HG02981 (cell line): ENCODE data around the gene TBC1D22A.
"Not testable (repeated sequence)": the region's sequence is repeated elsewhere in the genome, so short reads cannot be mapped to it uniquely, and the experiment has no call there.

Experiments
- ATAC-seq: cut with Tn5 transposase; IDR thresholded peaks from one replicate; pipeline ENCODE4 v1.9.1; 2021; ENCODE audit warnings: mild to moderate bottlenecking, moderate library complexity; ENCODE audit not compliant: unreplicated experiment

TBC1D22A gene

DNA sequence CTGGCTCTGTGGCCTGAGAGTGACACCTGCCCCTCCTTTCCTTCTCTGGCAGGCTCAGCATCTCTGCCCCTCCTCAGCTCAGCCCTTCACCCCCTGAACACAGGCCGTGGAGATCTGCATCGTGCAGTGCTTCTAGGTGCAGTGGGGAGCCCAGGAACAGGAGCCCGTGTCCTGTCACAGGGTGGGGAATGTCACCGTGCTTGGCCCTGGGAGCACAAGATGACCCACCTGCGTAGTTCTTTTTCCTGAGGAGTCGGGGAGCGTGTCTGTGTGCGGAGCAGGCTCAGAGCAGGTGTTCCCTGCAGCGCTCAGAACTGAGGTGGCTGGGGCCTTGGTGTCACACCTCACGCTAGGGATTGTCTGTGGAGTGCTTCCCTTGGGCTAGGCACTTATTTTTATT is 10.6 kb downstream of the TBC1D22A start:
- ATAC-seq: no peak

GRCh38 chr22:46774253-46774979 is 12.0 kb downstream of the TBC1D22A start:
- peak; percentile 25 for ATAC-seq

DNA sequence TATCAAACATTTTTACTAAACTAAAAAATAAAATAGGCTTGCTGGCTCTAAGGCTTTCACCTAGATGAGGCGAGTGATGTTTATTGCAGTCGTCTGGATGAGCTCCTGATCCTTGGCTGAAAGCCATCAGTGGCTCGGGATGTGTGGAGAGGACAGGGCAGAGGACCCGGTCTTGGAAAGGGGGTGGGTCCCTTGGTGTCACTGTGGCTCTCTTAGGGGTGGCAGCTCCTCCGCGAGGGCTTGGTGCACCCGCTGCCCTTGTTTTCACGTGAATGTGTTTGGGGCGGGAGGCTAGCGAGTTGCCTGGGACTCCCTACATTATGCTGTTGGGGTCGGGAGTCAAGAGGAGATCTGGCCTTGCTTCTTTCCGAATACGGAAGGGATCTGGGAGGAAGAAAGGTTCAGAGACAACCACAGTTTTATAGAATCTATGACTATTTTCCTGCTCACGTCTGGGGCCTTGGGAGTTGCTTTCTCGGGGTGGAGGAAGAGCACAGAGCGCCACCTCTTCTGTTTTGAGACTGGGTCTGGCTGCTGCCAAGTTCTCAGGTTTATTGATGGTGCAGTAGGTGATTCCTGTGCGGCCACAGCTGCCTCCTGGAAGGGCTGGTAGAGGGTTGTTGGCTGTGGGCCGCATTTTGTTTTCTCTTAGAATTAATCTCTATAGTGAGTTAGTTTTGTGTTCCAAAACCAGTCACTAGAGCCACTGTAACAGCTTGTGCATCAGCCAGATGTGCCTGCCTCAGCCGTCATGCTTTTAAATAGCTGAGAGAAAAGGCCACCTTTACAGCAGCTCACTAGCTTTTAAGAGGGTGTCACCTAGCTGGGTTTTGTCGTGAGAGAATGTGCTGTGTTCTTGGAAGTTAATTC is 12.8 kb downstream of the TBC1D22A start:
- no peak for ATAC-seq

GRCh38 chr22:46775850-46776826 is 13.7 kb downstream of the TBC1D22A start:
- no peak for ATAC-seq

- no peak for ATAC-seq
Measured at GRCh38 chr22:46776876-46777608, 14.6 kb downstream of the TBC1D22A start.

DNA sequence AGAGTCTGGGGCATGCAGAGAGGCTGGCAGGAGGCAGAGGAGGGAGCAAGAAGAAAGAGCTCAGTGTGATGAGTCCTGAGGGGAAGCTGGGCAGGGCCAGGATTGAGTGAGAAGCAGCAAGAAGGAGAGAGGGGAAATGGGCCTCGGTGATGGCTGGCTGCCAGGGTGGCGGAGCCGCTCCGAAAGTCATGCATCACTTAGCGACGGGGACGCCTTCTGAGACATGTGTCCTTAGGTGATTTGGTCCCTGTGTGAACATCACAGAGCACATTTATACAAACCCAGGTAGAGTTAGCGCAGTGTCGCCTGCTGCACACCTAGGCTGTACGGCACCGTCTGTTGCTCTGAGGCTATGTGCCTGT is 15.1 kb downstream of the TBC1D22A start:
- no peak for ATAC-seq

- ATAC-seq: no peak
Measured at GRCh38 chr22:46779023-46779422, 16.6 kb downstream of the TBC1D22A start.

DNA sequence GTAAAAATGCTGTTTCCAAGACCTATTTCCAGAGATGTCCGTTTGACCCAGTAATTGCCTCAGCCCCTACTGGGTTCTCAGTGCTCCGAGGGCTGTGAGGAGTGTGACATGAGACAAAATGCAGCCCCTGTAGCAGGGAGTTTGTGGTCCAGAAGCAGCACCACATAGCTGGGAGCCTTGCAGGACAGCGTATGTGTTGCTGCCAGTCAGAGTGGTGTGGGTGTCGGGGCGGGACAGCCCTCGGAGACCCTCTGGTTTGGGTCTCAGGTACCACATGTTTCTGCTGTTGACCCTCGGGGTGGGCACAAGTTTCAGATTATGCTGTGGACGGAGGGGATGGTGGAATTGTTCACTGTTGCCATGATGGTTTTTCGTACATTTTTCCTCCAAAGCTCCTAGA is 17.2 kb downstream of the TBC1D22A start:
- ATAC-seq: no peak

DNA sequence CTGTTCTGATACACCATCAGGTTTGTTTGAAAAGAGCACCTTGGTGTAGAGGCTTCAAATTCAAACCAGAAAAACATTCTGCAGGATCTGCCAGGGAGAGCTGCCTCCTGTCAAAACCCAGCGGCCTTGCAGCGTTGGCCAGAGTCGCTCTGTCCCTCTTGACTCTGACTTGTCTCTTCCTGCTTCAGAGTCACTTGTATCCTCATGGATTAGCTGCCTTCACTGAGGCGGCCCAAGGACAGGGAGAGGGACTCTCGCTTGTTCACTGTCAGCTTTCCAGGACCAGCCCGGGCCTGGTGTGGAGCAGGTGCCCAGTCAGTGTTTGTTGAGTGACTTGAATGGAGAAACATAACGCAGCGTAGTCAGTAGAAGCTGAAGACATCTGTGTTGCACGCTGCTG is 18.0 kb downstream of the TBC1D22A start:
- no peak for ATAC-seq

GRCh38 chr22:46781291-46781690 is 18.8 kb downstream of the TBC1D22A start:
- ATAC-seq: no peak

- ATAC-seq: not testable (repeated sequence)
Measured at GRCh38 chr22:46782200-46782599, 19.8 kb downstream of the TBC1D22A start.

DNA sequence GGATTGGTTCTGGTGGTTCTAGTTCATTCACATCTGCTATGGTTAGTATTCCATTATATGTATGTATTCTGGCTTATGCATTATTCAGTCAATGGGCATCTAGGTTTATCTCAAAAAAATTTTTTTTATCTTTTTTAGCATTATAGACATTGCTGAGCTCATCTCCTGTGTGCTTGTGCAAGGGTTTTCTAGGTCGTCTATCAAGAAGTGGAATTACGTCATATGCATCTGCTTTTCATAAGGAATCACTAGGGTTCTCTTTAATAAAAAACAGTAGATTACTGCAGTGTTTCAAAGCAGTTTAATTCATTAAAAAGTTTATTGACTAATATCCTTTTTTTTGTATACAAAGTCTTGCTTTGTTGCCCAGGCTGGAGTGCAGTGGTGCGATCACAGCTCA is 21.3 kb downstream of the TBC1D22A start:
- no peak for ATAC-seq

GRCh38 chr22:46788441-46789172 is 26.2 kb downstream of the TBC1D22A start:
- ATAC-seq: no peak

DNA sequence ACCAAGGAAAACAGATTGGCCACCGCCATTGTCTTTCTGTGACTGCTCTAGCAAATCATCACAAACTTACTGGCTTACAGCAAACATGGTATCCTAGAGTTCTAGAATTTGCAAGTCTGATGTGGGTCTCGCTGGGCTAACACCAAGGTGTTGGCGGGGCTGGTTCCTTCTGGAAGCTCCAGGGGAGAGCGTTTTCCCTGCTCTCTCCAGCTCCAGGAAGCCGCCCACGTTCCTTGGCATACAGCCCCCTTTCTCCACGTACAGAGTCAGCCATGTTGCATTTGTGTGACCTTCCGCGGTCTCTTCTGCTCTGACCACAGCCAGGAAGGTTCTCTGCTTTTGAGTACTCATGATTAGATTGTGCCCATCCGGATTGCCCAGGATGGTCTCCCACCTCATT is 27.5 kb downstream of the TBC1D22A start:
- no peak for ATAC-seq

GRCh38 chr22:46791201-46791731 is 28.8 kb downstream of the TBC1D22A start:
- no peak for ATAC-seq

DNA sequence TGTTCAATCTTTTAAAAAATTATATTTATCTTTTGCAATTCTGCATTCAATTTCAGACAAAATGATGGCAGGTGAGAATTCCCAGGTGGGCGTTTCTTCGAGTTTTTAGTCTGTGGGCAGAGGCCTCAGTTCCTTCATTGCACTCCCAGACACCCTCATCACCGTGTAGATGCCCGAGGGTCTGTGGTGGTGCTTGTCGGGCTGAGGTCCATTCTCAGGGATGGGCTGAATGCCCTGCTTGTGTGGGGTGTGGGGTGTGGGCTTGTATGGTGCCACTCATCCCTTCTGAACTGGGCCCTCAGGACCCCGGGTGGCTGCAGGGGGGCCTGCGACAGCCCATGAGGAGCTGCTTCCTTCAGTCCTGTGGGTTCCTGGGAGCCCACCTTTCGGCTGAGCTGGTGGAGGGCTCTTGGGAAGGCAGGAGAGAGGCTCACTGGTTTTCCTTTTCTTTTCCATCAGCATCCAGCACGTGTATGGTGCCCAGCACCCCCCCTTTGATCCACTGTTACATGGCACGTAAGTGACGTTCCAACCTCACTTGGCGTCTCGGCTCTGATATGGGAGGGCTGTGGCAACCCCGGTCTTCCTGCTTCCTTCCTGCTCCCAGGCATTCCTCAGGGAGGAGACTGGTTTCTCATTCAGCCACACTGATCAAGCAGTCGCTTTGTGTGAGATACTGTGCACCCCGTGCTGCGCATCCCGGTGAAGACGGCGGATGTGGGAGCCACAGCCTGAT is 29.8 kb downstream of the TBC1D22A start:
- no peak for ATAC-seq

- no peak for ATAC-seq
Measured at GRCh38 chr22:46792841-46793261, 30.4 kb downstream of the TBC1D22A start.

DNA sequence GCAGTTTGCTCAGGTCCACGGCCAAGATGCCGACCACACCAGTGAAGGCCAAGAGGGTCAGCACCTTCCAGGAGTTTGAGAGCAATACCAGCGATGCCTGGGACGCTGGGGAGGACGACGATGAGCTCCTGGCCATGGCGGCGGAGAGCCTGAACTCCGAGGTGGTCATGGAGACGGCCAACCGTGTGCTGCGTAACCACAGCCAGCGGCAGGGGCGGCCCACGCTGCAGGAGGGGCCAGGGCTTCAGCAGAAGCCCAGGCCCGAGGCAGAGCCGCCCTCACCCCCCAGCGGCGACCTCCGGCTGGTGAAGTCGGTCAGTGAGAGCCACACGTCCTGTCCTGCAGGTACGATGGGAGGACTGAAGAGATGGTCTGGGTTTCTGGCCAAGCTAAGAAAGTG is 31.0 kb downstream of the TBC1D22A start:
- ATAC-seq: no peak

DNA sequence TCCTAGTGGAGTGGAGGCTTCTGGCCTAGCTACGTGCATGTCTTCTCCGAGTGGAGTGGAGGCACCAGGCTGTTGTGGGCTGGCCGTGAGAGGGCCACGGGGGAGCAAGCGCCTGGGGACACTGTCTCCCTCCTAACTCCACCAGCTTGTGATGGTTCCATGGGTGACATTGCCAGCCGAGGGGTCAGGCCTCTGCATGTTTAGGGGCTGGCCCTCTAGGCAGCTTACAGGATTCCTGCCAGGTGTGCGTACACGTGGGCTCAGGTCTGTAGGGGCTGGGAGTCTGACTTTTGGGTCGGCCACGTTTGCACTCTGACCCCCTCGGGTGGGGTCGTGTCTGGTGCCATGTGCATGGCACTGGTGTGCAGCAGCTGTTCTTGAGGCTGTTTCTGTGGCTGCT is 31.6 kb downstream of the TBC1D22A start:
- ATAC-seq: no peak
